IMR-90 (cell line): ENCODE data around the gene IQCK. TPM values are rescaled to one million over a fixed set of nuclear protein-coding genes. Genes with fewer than 3 reads are reported as not detected.

Source experiments
- ATAC-seq: fragments of 200-7000 bp; cut with Tn5 transposase; 2 replicates; pipeline ENCODE4 v1.9.1; 2020; ENCODE audit warnings: low read depth, mild to moderate bottlenecking, moderate library complexity
- BruUV-seq: library from RNA; stranded (reverse); fragments of 400-500 nt; replicated peaks from 2 replicates; lab custom pipeline; 2021; lab: Mats Ljungman, UMichigan
- CTCF ChIA-PET: fragments of 300-600 bp; formaldehyde crosslinking; extraction: SDS; loops from one replicate; lab custom pipeline; 2021; ENCODE audit warnings: antibody characterized with exemption; lab: Yijun Ruan, JAX
- POLR2A ChIA-PET: fragments of 300-600 bp; sonication (Branson Sonifier 250); formaldehyde crosslinking; loops from one replicate; lab custom pipeline; 2022; ENCODE audit warnings: antibody characterized with exemption; ENCODE audit not compliant: unreplicated experiment; lab: Charles Lee
- DNase-seq: peaks from one replicate; pipeline ENCODE4 v3.0.0; 2013
- H2AFZ ChIP-seq: replicated peaks from 2 replicates; pipeline ENCODE3; 2013; ENCODE audit warnings: low read length, mild to moderate bottlenecking; ENCODE audit not compliant: poor library complexity
- H2AK5ac ChIP-seq: 2 replicates; pipeline ENCODE4 v1.6.1; 2013; ENCODE audit warnings: low read depth, low read length, inconsistent platforms
- H2AK9ac ChIP-seq: replicated peaks from 2 replicates; pipeline ENCODE3; 2013; ENCODE audit warnings: mild to moderate bottlenecking, low read depth, low read length, moderate library complexity; ENCODE audit not compliant: poor library complexity
- H2BK120ac ChIP-seq: 2 replicates; pipeline ENCODE4 v1.6.1; 2013; ENCODE audit warnings: low read depth, low read length, inconsistent platforms
- H2BK15ac ChIP-seq: 3 replicates; pipeline ENCODE4 v1.6.1; 2013; ENCODE audit warnings: low read depth, low read length, inconsistent platforms
- H2BK20ac ChIP-seq: 2 replicates; pipeline ENCODE4 v1.6.1; 2013; ENCODE audit warnings: low read depth, mild to moderate bottlenecking, inconsistent platforms, low read length, moderate library complexity
- H2BK5ac ChIP-seq: 2 replicates; pipeline ENCODE4 v1.6.1; 2013; ENCODE audit warnings: mild to moderate bottlenecking, low read depth, low read length, inconsistent platforms; ENCODE audit not compliant: poor library complexity, severe bottlenecking
- H3K14ac ChIP-seq: replicated peaks from 2 replicates; pipeline ENCODE4 v1.6.1; 2013; ENCODE audit warnings: low read depth, low read length, inconsistent platforms
- H3K18ac ChIP-seq: 2 replicates; pipeline ENCODE4 v1.6.1; 2013; ENCODE audit warnings: low read depth, low read length, control low read depth
- H3K23ac ChIP-seq: 2 replicates; pipeline ENCODE4 v1.6.1; 2013; ENCODE audit warnings: low read depth, low read length, inconsistent platforms
- H3K27ac ChIP-seq: 2 replicates; pipeline ENCODE4 v1.5.1; 2013; ENCODE audit warnings: mild to moderate bottlenecking, control low read depth, low read length; ENCODE audit not compliant: insufficient read depth
- H3K27me3 ChIP-seq: 2 replicates; pipeline ENCODE4 v1.6.1; 2013; ENCODE audit warnings: low read length; ENCODE audit not compliant: control insufficient read depth, insufficient read depth
- H3K36me3 ChIP-seq: 2 replicates; pipeline ENCODE4 v1.6.1; 2013; ENCODE audit warnings: low read length, mixed read lengths; ENCODE audit not compliant: control insufficient read depth, insufficient read depth
- H3K4ac ChIP-seq: 2 replicates; pipeline ENCODE4 v1.6.1; 2013; ENCODE audit warnings: low read depth, low read length, inconsistent platforms
- H3K4me1 ChIP-seq: 2 replicates; pipeline ENCODE4 v1.6.1; 2013; ENCODE audit warnings: low read length, mixed read lengths; ENCODE audit not compliant: control insufficient read depth, insufficient read depth
- H3K4me2 ChIP-seq: 2 replicates; pipeline ENCODE4 v1.6.1; 2013; ENCODE audit warnings: low read depth, mild to moderate bottlenecking, control low read depth, low read length, moderate library complexity
- H3K4me3 ChIP-seq: 2 replicates; pipeline ENCODE4 v1.5.1; 2013; ENCODE audit warnings: low read depth, mild to moderate bottlenecking, control low read depth, low read length, moderate library complexity; ENCODE audit not compliant: insufficient read depth
- H3K56ac ChIP-seq: 2 replicates; pipeline ENCODE4 v1.6.1; 2013; ENCODE audit warnings: low read length, inconsistent platforms; ENCODE audit not compliant: insufficient read depth; ENCODE audit errors: extremely low read depth
- H3K79me1 ChIP-seq, 2 experiments: 2 replicates each; pipeline ENCODE4 v1.6.1; 2013; ENCODE audit warnings: low read length in 2 of 2, inconsistent platforms in 1 of 2, low read depth in 1 of 2
- H3K9ac ChIP-seq: 2 replicates; pipeline ENCODE4 v1.6.1; 2013; ENCODE audit warnings: low read depth, low read length, control low read depth
- H3K9me1 ChIP-seq: 2 replicates; pipeline ENCODE4 v1.6.1; 2013; ENCODE audit warnings: low read length, inconsistent platforms; ENCODE audit not compliant: insufficient read depth
- H3K9me3 ChIP-seq: 2 replicates; pipeline ENCODE4 v1.6.1; 2013; ENCODE audit warnings: low read length; ENCODE audit not compliant: control insufficient read depth, insufficient read depth
- H4K20me1 ChIP-seq: 2 replicates; pipeline ENCODE4 v1.6.1; 2013; ENCODE audit warnings: low read length, inconsistent platforms; ENCODE audit not compliant: insufficient read depth
- H4K5ac ChIP-seq: 2 replicates; pipeline ENCODE4 v1.6.1; 2013; ENCODE audit warnings: mild to moderate bottlenecking, low read depth, low read length, control low read depth
- H4K8ac ChIP-seq, 2 experiments: 2 replicates each; pipeline ENCODE4 v1.6.1; 2013; ENCODE audit warnings: low read depth in 2 of 2, low read length in 2 of 2, control low read depth in 1 of 2, inconsistent platforms in 1 of 2
- H4K91ac ChIP-seq: 2 replicates; pipeline ENCODE4 v1.6.1; 2013; ENCODE audit warnings: low read depth, low read length, inconsistent platforms; ENCODE audit not compliant: insufficient read depth
- BHLHE40 ChIP-seq: fragments of 150-350 bp; IDR thresholded peaks from 2 replicates; pipeline ENCODE4 v1.6.1; 2016; ENCODE audit warnings: mild to moderate bottlenecking, low read depth, low read length
- CEBPB ChIP-seq: IDR thresholded peaks from 2 replicates; pipeline ENCODE4 v1.6.1; 2012; ENCODE audit warnings: low read depth, low read length, improper control_type of control experiment
- CHD1 ChIP-seq: IDR thresholded peaks from 2 replicates; pipeline ENCODE4 v1.6.1; 2012; ENCODE audit warnings: low read depth, low read length, improper control_type of control experiment
- FOS ChIP-seq: fragments of 150-350 bp; IDR thresholded peaks from 2 replicates; pipeline ENCODE4 v1.6.1; 2016; ENCODE audit warnings: low read depth, low read length
- MAFK ChIP-seq: IDR thresholded peaks from 2 replicates; pipeline ENCODE4 v1.6.1; 2012; ENCODE audit warnings: low read depth, low read length, improper control_type of control experiment
- MAZ ChIP-seq: IDR thresholded peaks from 2 replicates; pipeline ENCODE4 v1.6.1; 2012; ENCODE audit warnings: low read depth, mild to moderate bottlenecking, low read length, improper control_type of control experiment, moderate library complexity, borderline replicate concordance
- MXI1 ChIP-seq: IDR thresholded peaks from 2 replicates; pipeline ENCODE4 v1.6.1; 2012; ENCODE audit warnings: low read depth, mild to moderate bottlenecking, low read length, moderate library complexity, borderline replicate concordance
- NFE2L2 ChIP-seq: fragments of 150-350 bp; IDR thresholded peaks from 2 replicates; pipeline ENCODE4 v1.6.1; 2016; ENCODE audit warnings: low read depth, mild to moderate bottlenecking, low read length
- POLR2A ChIP-seq: IDR thresholded peaks from 2 replicates; pipeline ENCODE4 v1.6.1; 2012; ENCODE audit warnings: mild to moderate bottlenecking, low read depth, low read length
- RAD21 ChIP-seq: IDR thresholded peaks from 2 replicates; pipeline ENCODE4 v1.6.1; 2012; ENCODE audit warnings: low read length, improper control_type of control experiment
- RCOR1 ChIP-seq: IDR thresholded peaks from 2 replicates; pipeline ENCODE4 v1.6.1; 2012; ENCODE audit warnings: mild to moderate bottlenecking, low read length, improper control_type of control experiment; ENCODE audit not compliant: insufficient replicate concordance
- RFX5 ChIP-seq: IDR thresholded peaks from 2 replicates; pipeline ENCODE4 v1.8.0; 2012; ENCODE audit warnings: low read depth, mild to moderate bottlenecking, low read length, moderate library complexity
- SMC3 ChIP-seq: fragments of 150-350 bp; IDR thresholded peaks from 2 replicates; pipeline ENCODE4 v1.6.1; 2016; ENCODE audit warnings: low read depth, mild to moderate bottlenecking, antibody characterized with exemption, low read length, moderate library complexity
- WGBS, 2 experiments: methylation state at CpG; one replicate each; pipeline versions ENCODE4 v1.1.5 to v1.1.7; 2013; ENCODE audit warnings: missing lambda C conversion rate in 2 of 2; ENCODE audit not compliant: insufficient read length in 1 of 2; ENCODE audit errors: extremely low coverage in 2 of 2; 5-methylcytosine and 5-hydroxymethylcytosine counted together
- dilution Hi-C: fragments of 300-500 bp; cut with HindIII; formaldehyde crosslinking; loops from one replicate; pipeline ENCODE4 v1.14.3; 2018; ENCODE audit warnings: low sequenced_read_pairs; ENCODE audit not compliant: unreplicated experiment
- in situ Hi-C: fragments of 300-500 bp; cut with MboI; formaldehyde crosslinking; loops from 3 replicates; pipeline ENCODE4 v1.14.3; 2019; ENCODE audit warnings: low sequenced_read_pairs, inconsistent platforms, mixed read lengths
- intact Hi-C: fragments of 100-400 bp; cut with micrococcal nuclease; formaldehyde crosslinking; loops from 2 replicates; pipeline ENCODE4 v1.10.0; 2022
- polyA plus RNA-seq, 3 experiments: library from polyadenylated mRNA; depleted of rRNA; stranded (reverse); fragments of >200 nt; gene quantifications; 2 replicates each; pipeline ENCODE4 v1.2.3, GENCODE V29; 2012; ENCODE audit warnings: low replicate concordance in 1 of 3
- total RNA-seq: library from RNA; depleted of rRNA; stranded (reverse); fragments of >200 nt; gene quantifications from 2 replicates; pipeline ENCODE4 v1.2.3, GENCODE V29; 2012
- TF ChIP-seq, protein P1 (sequence below): fragments of 150-350 bp; IDR thresholded peaks from 2 replicates; pipeline ENCODE4 v1.6.1; 2017; ENCODE audit warnings: mild to moderate bottlenecking, antibody characterized with exemption, low read length, low read depth
- TF ChIP-seq, protein P2 (sequence below): conservative IDR thresholded peaks from 2 replicates; pipeline ENCODE4 v1.5.1; 2012; ENCODE audit warnings: mild to moderate bottlenecking, low read depth, low read length, improper control_type of control experiment

IQCK gene
- total and polyA plus RNA-seq, 2 of the 4 experiments (the other 2 are of a cell fraction): 4.1 to 5.4 TPM

DNA sequence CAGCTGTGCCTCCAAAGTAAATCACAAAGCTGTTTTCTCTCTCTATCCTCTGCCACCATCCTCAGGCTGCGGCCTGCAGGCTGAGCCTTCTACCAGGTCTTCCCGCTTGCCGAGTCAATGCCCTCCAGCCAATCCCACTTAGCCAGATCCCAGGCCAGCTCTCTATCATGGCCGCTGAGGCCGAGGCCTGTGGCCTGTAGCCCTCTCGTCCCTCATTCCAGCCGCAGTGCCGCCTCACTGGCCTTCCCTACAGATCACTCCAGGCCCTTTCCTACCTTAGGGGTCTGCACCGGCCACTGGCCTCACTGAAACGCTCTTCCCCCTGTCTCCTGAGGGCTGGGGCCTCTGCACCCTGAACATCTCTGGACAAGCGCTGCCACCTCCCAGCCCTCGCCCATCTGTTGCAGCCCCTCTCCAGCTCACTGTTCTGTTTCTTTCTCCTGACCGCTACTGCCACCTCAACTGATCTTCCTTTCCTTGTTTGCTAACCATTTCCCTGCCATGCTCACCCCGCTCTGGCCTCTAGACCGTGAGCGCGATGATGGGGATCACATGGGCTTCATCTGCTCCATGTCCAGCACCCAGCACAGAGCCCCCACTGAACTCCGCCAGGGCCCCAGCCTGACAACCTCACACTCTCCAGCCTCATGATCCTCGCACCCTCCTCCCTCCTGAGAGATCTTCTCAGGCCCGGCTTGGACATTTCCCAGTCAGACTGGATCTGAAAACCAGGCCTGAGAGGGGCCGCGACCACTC lies 8.5 kb upstream of the IQCK start:
- Histone ChIP-seq H4K20me1 (peaks cover 9% of the 10 kb centered on the region), H2AFZ (no peak overlapping the region), H3K4me1 (peaks cover 6% of the 10 kb centered on the region), H2BK5ac (no peak overlapping the region), H4K5ac (no peak overlapping the region), H4K8ac (no peak overlapping the region), H3K4ac (no peak overlapping the region), H3K9me3 (no peaks in the 10 kb centered on the region), H3K79me1 (peaks cover 34 to 71% of the 10 kb centered on the region in 2 experiments), H3K18ac (no peak overlapping the region), H3K36me3 (peaks cover 62% of the 10 kb centered on the region), H2AK9ac (peak overlapping the region; percentile 4), H3K4me3 (no peak overlapping the region), H3K27me3 (no peaks in the 10 kb centered on the region), H2BK20ac (no peak overlapping the region), H2BK15ac (no peak overlapping the region), H3K9me1 (peaks cover 3% of the 10 kb centered on the region), H3K23ac (no peak overlapping the region), H3K4me2 (no peak overlapping the region), H2AK5ac (no peak overlapping the region), H3K56ac (no peak overlapping the region), H3K27ac (no peak overlapping the region), H4K91ac (no peak overlapping the region), H2BK120ac (no peak overlapping the region), H3K9ac (no peak overlapping the region), H3K14ac (no peak overlapping the region)
- ChIA-PET POLR2A (no interaction called here), CTCF (no interaction called here)
- WGBS, 2 experiments: 94% methylated on average over 14 of the region's 22 CpGs; no CpG with 5 or more reads in 1 of the 2 experiments
- DNase-seq: no peak
- dilution Hi-C loops (no loop called here), intact Hi-C loops (loop anchor here (10.0 kb wide), 1 partner anchor 105 kb away; no protein-coding TSS in a partner anchor), in situ Hi-C loops (loop anchor here (25.0 kb wide), 1 partner anchor 597 kb away; the partner anchor contains the start of gene ITPRIPL2)
- ATAC-seq: no peak
- BruUV-seq: no TSS peak
- no peak for TF ChIP-seq CHD1
- TF ChIP-seq BHLHE40: no peak
- TF ChIP-seq, protein P1, sequence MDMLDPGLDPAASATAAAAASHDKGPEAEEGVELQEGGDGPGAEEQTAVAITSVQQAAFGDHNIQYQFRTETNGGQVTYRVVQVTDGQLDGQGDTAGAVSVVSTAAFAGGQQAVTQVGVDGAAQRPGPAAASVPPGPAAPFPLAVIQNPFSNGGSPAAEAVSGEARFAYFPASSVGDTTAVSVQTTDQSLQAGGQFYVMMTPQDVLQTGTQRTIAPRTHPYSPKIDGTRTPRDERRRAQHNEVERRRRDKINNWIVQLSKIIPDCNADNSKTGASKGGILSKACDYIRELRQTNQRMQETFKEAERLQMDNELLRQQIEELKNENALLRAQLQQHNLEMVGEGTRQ: no peak
- no peak for TF ChIP-seq NFE2L2
- TF ChIP-seq, protein P2, sequence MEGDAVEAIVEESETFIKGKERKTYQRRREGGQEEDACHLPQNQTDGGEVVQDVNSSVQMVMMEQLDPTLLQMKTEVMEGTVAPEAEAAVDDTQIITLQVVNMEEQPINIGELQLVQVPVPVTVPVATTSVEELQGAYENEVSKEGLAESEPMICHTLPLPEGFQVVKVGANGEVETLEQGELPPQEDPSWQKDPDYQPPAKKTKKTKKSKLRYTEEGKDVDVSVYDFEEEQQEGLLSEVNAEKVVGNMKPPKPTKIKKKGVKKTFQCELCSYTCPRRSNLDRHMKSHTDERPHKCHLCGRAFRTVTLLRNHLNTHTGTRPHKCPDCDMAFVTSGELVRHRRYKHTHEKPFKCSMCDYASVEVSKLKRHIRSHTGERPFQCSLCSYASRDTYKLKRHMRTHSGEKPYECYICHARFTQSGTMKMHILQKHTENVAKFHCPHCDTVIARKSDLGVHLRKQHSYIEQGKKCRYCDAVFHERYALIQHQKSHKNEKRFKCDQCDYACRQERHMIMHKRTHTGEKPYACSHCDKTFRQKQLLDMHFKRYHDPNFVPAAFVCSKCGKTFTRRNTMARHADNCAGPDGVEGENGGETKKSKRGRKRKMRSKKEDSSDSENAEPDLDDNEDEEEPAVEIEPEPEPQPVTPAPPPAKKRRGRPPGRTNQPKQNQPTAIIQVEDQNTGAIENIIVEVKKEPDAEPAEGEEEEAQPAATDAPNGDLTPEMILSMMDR: no peak
- TF ChIP-seq RFX5: no peak
- TF ChIP-seq SMC3: no peak
- no peak for TF ChIP-seq RAD21
- no peak for TF ChIP-seq RCOR1
- TF ChIP-seq MXI1: no peak
- no peak for TF ChIP-seq MAFK
- no peak for TF ChIP-seq MAZ
- no peak for TF ChIP-seq POLR2A
- no peak for TF ChIP-seq CEBPB
- no peak for TF ChIP-seq FOS
